Measurements from ENCODE around the gene TREM2. TPM values are rescaled to one million over a fixed set of nuclear protein-coding genes. Genes with fewer than 3 reads are reported as not detected.

The TREM2 gene
- total RNA-seq, 1 donor from 2014 or later, result not detected

- peak; percentile 65 for DNase-seq (ENCODE audit: low read depth)
Observed at GRCh38 chr6:41182069-41183034, 19.4 kb upstream of the TREM2 start.

GRCh38 chr6:41181566-41181965, 18.6 kb upstream of the TREM2 start:
- peak; percentile 11 for DNase-seq (ENCODE audit: low read depth)

GRCh38 chr6:41179163-41179562, 16.2 kb upstream of the TREM2 start:
- no peak for DNase-seq (ENCODE audit: low read depth)

GRCh38 chr6:41177695-41178094, 14.8 kb upstream of the TREM2 start:
- no peak for DNase-seq (ENCODE audit: low read depth)

GRCh38 chr6:41177287-41177686, 14.4 kb upstream of the TREM2 start:
- no peak for DNase-seq (ENCODE audit: low read depth)

- DNase-seq (ENCODE audit: low read depth), result no peak
Observed at GRCh38 chr6:41176189-41176588, 13.3 kb upstream of the TREM2 start.

GRCh38 chr6:41175084-41175483, 12.2 kb upstream of the TREM2 start:
- DNase-seq (ENCODE audit: low read depth), result no peak

GRCh38 chr6:41174610-41175009, 11.7 kb upstream of the TREM2 start:
- no peak for DNase-seq (ENCODE audit: low read depth)

- no peak for DNase-seq (ENCODE audit: low read depth)
Observed at GRCh38 chr6:41171908-41172307, 9.0 kb upstream of the TREM2 start.

- no peak for DNase-seq (ENCODE audit: low read depth)
Observed at GRCh38 chr6:41170547-41171160, 7.7 kb upstream of the TREM2 start.

- peak; percentile 13 for DNase-seq (ENCODE audit: low read depth)
Observed at GRCh38 chr6:41167173-41167963, 4.5 kb upstream of the TREM2 start.

- DNase-seq (ENCODE audit: low read depth), result no peak
Observed at GRCh38 chr6:41164551-41165120, 1.7 kb upstream of the TREM2 start.

- DNase-seq (ENCODE audit: low read depth), result no peak
Observed at GRCh38 chr6:41163419-41163717, 452 bp upstream of the TREM2 start.

- DNase-seq (ENCODE audit: low read depth), result no peak
Observed at GRCh38 chr6:41161851-41162552, 914 bp downstream of the TREM2 start.

GRCh38 chr6:41161380-41161779, 1.5 kb downstream of the TREM2 start:
- DNase-seq (ENCODE audit: low read depth), result no peak

- DNase-seq (ENCODE audit: low read depth), result no peak
Observed at GRCh38 chr6:41160933-41161332, 2.0 kb downstream of the TREM2 start.

- no peak for DNase-seq (ENCODE audit: low read depth)
Observed at GRCh38 chr6:41159415-41160082, 3.4 kb downstream of the TREM2 start.

- no peak for DNase-seq (ENCODE audit: low read depth)
Observed at GRCh38 chr6:41157323-41157722, 5.6 kb downstream of the TREM2 start.

- DNase-seq (ENCODE audit: low read depth), result no peak
Observed at GRCh38 chr6:41156771-41157170, 6.1 kb downstream of the TREM2 start.

- DNase-seq (ENCODE audit: low read depth), result no peak
Observed at GRCh38 chr6:41156001-41156400, 6.9 kb downstream of the TREM2 start.

Data from renal cortical epithelial cell (primary cell).